HS-5 (cell line): ENCODE measurements around the gene SP2.

Source experiments
- DNase-seq: peaks from one replicate; pipeline ENCODE4 v3.0.0-alpha.2; 2012; ENCODE audit warnings: low read depth

SP2 gene

DNA sequence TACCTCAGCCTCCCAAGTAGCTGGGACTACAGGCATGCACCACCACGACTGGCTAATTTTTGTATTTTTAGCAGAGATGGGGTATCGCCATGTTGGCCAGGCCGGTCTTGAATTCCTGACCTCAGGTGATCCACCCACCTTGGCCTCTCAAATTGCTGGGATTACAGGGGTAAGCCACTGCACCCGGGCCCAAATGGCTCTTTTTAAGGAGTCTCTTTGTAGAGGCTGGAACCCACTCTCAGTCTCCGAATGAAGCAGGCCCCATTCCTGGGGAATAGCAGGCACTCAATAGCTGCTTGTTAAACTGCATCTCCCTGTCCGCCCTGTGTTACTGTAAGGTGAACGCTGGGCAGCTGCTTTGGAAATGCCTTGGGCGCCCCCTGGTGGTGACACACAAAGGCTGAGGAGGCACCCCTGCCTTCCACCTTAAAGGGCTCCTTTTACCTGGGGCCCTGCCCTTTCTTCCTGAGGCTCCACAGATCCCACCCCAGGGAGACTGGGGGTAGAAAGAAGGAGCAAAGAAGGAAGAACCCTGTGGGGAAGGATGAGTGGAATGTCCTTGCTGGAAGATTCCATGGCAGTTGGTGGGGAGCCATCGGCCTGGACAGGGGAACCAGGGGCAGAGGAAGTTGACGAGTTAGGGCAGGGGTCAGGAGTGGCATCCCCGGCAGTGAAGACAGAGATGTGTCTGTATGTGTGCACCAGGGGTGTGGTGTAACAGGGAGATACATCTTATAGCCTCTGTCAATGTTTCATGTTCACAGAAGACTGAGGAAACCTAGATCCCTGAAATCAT, 6.1 kb upstream of the SP2 start:
- no peak for DNase-seq

DNA sequence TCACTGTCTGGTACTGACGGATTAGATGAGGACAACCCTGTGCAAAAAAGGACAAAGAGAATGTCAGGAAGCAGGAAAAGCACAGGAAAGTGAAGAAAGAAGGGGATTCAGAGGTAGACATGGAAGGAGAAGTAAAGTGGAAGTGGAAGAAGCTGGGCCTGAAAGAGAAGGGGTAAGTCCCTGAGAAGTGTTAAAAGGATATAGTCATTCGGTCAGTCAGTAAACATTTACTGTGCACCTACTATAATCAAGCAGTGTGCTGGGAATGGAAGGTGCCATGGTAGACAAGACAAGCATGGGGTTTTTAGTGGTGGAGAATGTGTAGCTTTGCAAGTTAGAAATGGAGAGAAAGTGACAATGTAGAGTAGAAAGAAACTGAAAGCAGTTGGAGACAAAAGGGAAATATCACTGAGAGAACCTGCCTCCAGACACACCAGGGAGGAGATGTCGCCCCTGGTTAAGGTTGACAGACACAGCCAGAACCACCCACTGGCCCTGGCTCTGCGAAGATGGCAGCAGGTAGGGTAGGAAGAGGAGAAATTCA, 4.4 kb upstream of the SP2 start:
- DNase-seq: no peak

DNA sequence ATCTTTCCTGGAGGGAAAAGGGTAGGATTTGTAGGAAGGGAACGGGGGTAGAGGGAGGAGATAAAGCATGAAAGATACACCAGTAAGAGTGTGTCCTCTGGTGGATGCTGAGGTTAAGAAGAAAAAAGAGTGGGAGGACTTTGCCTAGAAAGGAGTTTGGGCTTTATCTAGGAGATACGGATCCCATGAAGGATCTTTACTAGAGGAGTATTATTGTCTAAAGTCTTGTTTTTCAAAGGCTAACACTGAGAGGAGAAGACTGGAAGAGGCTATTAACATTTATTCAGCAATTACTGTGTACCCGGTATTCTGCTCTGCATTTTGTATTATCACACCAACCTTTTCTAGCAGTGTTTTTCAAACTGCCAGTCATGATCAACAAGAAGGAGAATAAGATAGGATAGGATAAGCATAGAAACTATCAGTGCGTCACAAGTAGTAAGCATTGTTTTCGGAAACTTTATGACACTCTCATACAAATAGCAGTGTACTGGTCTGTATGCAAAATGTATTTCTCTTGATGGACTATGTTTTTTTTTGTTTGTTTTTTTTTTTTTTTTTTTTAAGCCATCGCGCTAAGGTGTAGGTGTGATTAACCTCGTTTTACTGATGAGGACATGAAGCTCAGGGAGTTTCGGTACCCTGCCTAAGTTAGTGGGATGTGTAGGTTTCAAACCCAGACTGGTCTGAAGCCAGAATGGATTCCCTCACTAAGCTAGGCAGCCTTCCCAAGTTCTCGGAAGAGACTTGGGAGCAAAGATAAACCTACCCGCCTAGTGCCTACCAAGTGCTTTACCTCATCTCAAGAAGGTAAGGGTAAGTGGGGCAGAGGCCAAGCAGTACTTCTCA, 1.3 kb upstream of the SP2 start:
- no peak for DNase-seq

DNA sequence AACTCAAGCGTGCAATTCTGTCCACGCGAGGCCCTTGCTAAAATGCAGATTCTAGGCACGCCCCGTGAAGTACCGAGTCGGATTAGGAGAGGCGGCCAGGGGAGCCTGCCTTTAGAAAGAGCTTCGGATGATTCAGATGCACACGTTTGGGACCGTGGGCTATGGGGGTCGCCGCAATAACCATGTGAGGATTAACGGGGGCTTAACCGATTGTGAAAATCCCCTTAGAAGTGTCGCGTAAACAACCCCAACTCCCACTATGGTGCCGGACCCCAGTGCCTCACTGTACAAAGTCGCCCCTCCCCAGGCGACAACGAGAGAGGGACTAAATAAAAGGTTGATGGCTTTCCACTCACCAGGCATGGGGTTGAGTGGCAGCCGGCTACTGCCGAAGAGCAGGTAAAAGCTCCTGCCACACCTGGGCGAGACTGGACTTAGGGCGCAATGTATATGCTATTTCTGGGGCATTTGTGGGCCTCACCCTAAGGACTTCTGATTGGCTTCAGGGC, 635 bp upstream of the SP2 start:
- no peak for DNase-seq

DNA sequence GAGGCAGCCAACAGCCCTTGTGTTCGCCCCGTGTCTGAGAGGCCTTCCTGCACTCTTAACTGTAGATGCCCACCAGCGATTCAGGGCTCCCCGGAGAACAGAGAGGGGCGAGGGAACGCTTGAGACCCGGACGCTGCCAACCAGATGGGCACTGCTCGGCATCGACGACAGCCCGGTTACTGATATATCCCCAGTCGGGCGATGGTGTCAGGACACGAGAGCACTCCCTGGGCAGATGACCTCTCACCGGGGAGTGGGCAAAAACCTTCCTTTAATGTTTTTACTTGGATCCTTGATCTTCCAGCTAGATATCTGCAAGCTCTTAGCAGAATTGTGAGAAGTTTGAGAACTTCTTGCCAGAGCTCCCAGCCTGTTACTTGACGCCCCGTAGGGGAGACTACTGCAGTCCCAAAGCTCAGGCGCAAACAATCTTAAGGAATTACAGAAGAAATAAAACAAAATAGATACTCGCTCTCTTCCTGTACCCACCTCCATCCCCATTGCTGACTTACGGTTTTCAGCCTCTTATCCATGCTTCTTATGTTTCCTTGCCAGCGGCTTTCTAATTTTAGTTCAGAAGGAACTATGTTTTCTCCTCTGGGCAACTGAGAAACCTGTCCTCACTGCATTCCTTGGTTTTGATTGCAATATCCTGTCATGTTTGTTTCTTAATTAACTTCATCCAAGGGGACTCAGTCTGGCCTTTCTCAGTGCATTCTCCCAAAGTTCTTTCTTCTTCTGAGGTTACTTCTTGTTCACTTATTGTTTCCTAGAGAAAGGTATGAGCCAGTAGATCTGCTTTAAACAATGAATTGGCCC, 845 bp downstream of the SP2 start:
- no peak for DNase-seq

DNA sequence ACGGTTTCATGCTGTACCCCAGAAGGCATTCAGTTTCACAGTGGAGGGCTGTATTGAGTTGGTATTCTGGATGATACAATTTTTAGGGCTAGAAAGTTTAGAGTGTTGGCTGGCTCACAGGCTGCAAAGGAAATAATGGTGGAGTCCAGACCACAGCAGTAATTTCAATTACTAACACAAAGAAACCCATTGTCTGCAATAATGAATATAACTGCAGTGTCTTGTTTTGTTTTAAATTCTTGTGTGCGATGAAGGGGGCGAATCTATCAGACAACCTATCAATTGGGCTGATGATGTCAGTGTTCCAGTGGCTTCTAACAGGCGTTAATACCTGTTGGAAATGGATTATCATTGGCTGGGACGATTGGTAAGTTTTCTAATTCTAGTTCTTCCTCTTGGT, 1.5 kb downstream of the SP2 start:
- no peak for DNase-seq

DNA sequence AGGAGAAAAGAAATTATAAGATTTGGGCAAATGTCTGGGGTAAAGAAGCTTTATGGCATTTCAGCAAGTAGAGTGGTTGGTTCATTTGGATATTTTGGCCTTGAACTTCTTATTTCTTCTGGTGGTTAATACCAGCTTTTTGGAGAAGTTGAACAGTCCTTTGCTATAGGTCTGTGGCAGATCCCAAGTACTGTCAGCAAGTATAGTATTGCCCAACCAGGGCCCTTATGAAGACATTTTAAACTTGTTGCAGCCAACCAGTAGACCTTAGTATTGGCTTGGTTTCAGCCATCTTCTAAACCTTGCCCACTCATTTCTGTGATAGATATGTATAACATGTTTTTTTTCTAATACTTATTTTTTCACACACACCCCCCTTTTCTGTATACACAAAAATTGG, 2.2 kb downstream of the SP2 start:
- no peak for DNase-seq

DNA sequence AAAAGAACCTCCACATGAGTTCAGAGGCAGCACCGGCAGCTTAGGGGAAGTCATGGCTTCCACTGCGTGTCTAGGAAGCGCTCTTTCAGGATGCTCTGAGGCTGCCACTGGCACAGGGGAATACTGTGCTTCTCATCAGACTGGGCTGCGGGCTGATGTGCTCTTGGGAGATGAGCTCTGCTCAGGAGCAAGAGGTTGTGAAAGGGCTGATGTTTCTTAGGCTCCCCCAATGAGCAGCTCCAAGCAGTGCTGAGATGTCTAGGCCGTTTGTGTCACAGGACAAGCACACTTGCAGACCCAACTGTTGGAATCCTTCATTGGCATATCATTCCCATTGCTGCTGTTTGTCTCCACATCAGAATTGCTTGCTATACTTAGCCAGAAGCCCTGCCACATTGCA, 3.6 kb downstream of the SP2 start:
- DNase-seq: no peak

DNA sequence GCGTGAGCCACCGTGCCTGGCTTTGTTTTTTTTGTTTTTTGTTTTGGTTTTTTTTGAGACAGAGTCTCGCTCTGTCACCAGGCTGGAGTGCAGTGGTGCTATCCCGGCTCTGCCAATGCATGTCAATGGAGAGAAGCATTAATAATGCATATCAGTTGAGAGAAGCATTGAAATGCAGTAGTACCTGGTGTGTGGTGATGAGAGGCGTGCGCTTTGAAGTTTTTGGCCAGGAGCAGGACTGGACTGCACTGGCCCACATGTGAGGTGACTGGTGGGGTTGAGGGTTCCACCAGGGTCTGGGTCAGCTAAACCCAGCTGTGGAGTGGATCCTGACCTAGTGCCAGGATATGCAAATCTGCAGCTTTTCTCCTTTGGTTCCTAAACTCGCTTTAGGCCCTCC, 5.4 kb downstream of the SP2 start:
- DNase-seq: no peak

DNA sequence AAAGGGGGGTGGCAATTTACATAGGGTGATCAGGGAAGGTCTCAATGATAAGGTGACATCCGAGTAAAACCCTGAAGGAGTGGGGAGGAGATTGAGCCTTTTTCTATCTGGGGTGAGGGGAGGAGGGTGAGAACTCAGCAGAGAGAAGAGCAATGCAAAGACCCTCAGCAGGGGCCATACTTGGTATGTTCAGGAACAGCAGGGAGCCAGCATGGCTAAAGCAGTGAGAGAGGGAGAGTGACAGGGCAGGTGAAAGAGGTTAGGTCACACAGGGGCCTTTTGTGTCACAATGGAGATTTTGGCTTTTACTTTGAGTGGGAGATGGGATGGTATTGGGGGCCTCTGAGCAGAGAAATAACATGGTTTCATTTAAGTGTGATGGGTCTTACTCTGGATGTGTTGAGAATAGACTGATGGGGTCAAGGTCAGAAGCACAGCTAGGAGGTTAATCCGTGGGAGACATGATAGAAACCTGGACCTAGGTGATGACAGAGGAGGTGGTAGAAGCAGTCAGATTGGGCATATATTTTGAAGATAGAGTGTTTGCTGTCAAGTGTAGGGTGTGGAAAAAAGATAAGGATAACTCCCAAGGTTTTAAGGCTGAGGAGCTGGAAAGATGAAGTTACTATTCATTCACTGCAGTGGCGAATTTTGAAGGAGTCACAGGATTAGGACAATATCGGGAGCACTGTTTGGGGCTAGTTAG, 6.2 kb downstream of the SP2 start:
- no peak for DNase-seq

DNA sequence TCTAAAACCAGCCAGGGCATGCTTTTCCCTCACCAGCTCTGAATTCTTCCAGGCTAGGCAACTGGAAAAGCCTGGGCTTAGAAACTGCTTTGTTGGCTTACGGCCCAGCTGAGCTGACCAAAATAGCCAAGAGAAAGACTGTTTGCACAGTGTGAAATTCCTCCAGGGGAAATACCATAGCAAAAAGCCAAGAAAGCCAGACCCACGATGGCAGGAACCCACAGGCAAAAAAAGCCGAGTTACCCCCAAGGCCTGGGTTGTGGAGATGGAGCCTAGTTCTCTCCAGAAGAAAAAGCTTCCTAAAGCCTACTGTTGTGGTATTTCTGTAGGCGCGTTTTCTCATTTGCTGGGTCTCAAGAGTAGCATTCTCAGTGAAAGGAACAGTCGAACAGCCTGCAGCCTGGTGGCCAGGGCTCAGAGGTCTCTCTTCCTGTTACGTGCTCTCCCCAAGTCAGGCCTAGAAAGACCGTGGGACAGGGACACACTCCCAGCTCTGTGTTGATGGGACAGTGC, 9.2 kb downstream of the SP2 start:
- no peak for DNase-seq

DNA sequence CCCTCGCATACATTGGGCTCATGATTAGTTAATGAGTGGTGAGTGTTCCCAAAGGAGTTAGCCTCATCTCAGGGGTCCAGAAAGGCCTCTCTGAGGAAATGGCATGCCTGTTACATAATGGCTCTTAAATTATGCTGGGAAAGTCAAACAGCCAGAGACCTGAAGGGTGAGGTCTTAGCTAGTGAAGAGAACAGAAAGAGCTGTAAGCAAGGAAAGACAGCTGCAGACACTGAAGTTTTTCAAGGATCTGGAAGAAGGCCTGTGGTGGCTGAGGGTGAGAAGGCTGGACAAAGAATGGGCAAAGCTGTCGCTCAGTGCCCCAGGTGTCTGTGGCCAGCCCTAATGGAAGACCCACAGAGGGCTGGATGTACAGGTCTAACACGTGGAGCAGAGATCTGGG, 10.4 kb downstream of the SP2 start:
- DNase-seq: no peak

DNA sequence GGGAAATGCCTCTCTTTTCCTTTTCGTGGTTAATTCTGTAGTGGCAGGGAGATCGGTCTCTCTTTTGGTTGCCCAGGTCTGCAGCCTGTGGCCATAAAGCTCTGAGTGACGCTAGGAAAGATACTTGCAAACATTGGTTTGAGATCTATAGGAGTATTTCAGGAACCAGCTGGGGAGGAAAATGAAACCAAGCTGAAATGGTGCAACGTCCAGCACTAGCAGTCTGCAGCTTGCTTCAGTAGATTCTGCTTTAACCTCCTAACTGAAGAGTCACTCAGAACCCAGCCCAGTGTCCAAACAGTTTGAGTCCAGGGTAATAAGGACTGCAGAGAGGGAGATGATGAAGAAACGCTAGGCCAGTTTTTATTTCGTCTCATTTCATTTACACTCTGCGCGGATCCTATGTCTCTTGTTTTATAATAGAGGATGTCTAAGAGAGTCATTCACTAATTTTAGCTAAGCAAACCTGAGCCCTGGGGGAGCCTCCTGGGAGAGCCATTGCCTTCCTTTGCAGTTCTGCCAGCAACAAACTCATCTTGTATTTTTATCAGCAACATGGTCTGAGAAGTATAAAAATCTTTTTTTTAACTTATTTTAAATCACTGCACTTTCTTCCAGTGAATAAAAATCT, 12.0 kb downstream of the SP2 start:
- DNase-seq: no peak

DNA sequence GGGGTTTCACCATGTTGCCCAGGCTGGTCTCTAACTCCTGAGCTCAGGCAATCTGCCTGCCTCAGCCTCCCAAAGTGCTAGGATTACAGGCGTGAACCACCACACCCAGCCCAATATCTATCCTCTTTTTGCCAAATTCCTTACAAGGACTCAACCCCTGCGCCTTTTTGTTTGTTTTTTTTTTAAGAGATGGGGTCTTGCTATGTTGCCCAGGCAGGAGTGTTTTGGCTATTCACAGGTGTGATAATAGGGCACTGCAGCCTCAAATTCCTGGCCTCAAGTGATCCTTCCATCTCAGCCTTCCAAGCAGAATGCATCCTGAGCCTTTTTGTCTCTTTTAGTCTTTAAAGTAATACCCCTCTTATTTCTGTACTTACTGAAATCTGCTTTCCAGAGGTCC, 17.0 kb downstream of the SP2 start:
- no peak for DNase-seq

DNA sequence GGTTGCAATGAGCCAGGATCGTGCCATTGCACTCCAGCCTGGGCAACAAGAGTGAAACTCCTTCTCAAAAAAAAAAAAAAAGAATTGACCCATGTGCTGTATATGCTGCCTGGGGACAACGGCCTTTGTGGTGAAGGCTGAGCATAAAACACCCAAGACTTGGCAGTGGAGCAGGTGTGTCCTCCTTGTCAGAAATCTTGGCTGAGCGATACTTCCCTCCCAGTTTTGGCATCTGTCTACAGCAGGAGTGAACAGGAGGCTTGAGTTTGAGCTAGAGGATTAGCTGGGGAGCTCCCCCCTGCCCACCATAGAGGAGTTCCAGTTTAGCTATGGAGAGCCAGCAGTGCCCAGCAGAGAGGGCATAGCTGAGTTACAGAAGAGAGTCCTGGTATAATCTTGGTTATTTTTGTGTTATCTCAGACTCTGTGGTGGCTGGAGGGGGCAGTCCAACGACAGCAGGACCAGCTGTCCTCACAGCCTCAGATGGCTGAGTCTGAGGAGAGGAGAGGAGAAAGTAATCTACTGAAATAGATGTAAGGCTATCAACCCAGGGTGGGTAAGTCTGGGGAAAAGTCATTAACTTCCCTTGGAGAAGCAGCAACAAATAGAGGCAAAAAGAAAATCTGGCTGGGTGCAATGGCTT, 18.4 kb downstream of the SP2 start:
- no peak for DNase-seq

DNA sequence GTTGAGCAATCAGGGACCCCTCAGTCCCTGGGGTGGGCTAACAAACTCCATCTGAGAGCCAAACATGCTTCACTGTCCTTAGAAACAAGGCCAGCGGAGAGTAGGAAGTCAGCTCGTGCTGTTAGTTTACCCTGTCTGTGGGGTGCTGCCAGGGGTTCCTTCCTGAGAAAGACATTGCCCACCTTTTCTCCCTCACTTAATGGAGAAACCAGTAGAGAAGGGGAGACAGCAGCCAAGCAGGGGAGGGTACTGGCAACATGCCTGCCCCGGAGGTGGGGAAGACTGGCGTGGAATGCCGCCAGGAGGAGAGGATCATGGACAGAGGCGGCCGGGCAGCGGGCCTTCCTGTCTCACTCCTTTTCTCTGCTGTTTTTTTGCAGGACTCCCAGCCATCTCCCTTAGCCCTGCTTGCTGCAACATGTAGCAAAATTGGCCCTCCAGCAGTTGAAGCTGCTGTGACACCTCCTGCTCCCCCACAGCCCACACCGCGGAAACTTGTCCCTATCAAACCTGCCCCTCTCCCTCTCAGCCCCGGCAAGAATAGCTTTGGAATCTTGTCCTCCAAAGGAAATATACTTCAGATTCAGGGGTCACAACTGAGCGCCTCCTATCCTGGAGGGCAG, 19.9 kb downstream of the SP2 start:
- DNase-seq: no peak

DNA sequence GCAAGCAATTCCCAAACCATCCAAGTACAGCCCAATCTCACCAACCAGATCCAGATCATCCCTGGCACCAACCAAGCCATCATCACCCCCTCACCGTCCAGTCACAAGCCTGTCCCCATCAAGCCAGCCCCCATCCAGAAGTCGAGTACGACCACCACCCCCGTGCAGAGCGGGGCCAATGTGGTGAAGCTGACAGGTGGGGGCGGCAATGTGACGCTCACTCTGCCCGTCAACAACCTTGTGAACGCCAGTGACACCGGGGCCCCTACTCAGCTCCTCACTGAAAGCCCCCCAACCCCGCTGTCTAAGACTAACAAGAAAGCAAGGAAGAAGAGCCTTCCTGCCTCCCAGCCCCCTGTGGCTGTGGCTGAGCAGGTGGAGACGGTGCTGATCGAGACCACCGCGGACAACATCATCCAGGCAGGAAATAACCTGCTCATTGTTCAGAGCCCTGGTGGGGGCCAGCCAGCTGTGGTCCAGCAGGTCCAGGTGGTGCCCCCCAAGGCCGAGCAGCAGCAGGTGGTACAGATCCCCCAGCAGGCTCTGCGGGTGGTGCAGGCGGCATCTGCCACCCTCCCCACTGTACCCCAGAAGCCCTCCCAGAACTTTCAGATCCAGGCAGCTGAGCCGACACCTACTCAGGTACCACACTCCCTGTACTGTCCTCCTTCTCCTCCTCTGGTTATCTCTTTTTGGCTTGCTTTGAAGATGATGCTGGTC, 20.6 kb downstream of the SP2 start:
- DNase-seq: no peak

DNA sequence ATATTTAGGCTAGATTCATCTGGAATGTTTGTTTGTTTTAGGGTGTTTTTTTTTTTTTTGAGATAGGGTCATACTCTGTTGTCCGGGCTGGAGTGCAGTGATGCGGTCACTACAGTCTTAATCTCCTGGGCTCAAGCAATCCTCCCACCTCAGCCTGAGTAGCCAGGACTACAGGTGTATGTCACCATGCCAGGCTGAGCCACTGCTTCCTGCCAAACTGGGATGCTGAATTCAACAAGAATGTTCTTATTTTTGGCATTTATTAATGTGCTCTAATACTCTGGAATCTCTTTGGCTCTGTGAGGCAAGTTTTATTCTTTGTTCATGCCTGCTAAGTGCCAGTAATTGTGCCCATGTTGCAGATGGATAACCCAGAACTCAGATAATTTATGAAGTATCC, 21.5 kb downstream of the SP2 start:
- DNase-seq: no peak

DNA sequence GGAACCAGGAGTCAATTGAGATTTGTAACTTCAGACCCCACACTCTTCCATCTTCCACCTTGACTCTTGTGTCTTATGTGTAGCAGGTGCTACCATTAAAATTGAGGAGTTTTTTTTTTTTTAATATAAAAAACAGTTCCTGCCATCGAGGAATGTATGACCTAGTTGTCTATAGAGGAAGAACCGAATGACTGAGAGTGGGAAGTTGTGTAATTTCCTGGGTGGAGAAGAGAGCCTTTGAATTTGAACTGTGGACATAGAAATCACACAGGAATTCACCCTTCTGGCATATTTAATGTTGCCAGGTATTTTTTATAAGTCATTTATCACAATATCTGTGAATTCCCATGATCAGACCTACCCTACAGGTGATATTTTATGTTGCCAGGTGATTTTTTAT, 22.0 kb downstream of the SP2 start:
- DNase-seq: no peak
